CD4-positive, alpha-beta T cell treated with Interleukin-4 for 1 hour (primary cell): Measurements from ENCODE around the gene MORN5.

Experiments used
- DNase-seq, 2 donors: peaks; one replicate each; pipeline ENCODE4 v3.0.0-alpha.2; 2020 to 2022

Gene MORN5

GRCh38 chr9:122125509-122126330 is 34.0 kb upstream of the MORN5 start:
- DNase-seq, result no peak

GRCh38 chr9:122126331-122127261 is 33.1 kb upstream of the MORN5 start:
- DNase-seq, result no peak

- no peak for DNase-seq
Observed at GRCh38 chr9:122127396-122127798, 32.3 kb upstream of the MORN5 start.

DNA sequence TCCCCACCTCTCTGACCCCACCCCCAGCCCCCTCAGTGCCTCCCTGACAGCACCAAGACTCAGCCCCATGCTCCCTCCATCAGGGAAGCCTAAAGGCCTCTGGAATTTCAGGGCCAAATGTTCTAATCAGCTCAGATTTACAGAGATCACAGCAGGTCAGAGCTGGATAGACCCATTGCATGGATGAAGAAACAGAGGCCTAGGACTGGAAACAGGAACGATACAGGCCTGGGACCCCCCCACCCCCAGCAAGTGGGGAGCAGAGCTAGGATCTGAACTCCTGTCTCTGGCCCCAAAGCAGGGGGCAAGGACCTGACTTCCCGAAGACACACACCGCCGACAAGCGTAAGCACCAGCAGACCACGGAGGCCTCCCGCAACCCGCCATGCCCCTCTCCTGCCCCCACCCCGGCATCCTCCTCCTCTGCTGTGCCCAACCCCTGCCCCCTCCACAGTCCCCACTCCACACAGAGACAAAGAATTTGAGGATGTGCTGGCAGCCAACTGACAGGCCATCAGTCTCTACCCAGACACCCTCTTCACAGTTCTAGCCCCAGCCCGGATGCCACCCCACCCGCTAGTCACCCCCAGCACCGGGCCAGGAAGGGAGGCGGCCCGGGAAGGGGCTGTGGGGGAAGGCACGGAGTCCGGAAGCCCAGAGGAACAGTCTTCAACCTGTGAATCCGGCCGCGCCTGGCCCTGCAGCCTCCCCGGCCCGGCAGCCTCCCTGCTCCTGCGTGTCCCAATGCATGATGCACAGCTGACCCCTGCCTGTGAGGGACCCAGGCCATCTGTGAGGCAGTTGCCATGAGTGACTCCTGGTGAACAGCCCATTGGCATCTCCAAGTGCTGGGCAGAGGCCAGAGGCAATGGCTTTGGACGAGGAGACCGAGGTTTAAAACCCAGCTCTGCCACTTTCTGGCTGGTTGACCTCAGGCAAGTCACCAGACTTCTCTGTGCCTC is 31.4 kb upstream of the MORN5 start:
- no peak for DNase-seq

GRCh38 chr9:122128969-122129343 is 30.8 kb upstream of the MORN5 start:
- no peak for DNase-seq

GRCh38 chr9:122129969-122130368 is 29.7 kb upstream of the MORN5 start:
- DNase-seq, result no peak

DNA sequence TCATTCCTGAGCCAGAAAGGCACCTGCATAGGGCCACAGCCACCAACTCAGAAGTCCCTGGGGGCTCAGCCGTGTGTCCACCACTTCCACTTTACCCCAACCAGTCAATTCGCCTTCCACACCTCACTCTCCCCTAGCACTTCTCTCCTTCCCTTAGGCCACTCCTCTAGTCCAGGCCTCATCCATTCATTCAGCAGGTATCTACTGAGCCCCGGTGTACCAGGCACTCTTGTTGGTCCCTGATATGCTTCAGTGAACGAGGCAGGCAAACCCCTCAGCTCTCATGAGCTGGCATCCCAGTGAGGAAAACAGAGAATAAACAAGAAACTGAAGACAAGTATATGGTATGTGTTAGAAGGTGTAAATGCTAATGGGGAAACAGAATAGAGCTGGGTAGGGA is 28.9 kb upstream of the MORN5 start:
- no peak for DNase-seq

- DNase-seq, result no peak
Observed at GRCh38 chr9:122131401-122132001, 28.2 kb upstream of the MORN5 start.

DNA sequence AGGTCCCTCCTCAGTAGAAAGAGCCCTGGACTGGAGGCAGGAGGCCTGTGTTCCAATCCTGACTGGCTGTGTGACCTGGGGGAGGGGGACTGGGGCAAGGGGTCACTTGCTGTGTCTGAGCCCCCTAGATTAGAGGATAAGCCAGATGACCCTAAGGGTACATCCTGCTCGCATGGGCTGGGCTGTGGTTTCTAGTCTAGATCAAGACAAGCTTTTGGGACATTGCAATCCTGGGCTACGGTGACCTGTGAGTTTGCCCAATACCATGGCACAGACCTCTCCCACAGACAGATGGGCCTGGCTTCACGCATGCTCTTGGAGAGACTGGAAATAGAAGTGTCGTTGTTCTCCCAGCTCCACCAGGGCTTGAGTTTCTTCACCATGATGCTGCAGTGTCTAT is 27.2 kb upstream of the MORN5 start:
- no peak for DNase-seq

GRCh38 chr9:122133263-122133983 is 26.3 kb upstream of the MORN5 start:
- DNase-seq, result no peak

DNA sequence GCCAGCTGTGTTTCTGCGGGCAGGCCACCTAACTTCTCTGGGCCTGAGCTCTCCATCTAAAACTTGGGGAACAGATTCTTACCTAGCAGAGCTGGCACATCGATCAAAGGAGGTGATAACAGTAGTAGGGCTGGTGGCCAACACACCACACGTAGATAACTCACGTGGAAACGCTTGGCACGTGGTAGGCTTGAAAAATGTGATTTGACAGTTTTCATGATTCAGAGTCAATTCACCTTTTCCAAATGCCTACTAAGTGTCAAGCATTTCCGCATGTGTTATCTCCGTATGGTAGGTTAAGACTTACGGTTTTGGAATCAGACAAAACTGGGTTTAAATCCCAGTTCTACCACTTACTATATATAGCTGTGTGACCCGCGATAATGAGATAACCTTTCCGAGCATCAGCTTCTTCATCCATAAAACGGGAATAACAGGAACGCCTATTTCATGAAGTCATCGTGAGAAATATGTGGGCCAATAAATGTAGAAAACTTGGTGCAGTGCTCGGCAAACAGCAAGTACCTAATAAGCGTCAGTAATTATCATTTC is 25.6 kb upstream of the MORN5 start:
- no peak for DNase-seq

DNA sequence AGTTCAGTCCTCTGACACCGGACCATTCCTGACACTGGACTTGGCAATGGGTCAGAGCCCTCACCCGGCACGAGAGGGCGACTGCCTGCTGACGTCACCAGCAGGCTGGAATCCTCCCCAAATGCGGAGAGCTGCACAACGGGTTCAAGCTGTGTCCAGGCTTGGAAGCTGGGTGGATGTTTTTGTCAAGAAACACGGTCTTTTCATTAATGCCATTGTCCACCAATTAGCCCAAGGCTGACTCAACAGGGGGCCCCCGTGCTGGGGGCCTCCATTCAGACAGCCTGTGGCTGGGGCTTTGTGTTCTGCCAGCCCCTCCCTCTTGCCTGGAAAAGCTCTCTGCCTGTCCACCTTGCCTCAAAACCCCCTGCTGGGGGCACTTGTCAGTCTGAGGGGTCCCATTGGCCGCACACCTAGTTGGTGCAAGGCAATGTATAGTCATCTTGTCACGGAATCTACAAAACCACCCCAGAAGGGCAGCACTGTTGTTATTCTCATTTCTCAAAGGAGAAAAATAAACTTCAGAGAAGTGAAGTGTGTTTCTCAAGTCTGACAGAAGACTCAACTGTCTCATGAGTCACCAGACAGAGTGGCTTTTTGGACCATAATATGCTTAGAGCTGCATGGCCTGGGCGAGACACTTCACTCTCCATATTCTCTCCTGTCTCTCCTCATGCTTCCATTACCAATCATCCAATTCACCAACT is 24.7 kb upstream of the MORN5 start:
- DNase-seq, result no peak

DNA sequence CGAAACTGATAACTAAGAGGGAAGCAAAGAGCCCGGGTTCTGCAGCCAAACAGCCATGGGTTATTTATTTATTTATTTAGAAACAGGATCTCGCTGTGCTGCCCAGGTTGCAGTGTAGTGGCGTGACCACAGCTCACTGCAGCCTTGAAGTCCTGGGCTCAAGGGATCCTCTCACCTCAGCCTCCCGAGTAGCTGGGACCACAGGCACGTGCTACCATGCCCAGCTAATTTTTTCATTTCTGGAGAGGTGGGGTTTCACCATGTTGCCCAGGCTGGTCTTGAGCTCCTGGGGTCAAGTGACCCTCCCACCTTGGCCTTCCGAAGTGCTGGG is 24.2 kb upstream of the MORN5 start:
- no peak for DNase-seq

- DNase-seq, result no peak
Observed at GRCh38 chr9:122138560-122139268, 21.0 kb upstream of the MORN5 start.

DNA sequence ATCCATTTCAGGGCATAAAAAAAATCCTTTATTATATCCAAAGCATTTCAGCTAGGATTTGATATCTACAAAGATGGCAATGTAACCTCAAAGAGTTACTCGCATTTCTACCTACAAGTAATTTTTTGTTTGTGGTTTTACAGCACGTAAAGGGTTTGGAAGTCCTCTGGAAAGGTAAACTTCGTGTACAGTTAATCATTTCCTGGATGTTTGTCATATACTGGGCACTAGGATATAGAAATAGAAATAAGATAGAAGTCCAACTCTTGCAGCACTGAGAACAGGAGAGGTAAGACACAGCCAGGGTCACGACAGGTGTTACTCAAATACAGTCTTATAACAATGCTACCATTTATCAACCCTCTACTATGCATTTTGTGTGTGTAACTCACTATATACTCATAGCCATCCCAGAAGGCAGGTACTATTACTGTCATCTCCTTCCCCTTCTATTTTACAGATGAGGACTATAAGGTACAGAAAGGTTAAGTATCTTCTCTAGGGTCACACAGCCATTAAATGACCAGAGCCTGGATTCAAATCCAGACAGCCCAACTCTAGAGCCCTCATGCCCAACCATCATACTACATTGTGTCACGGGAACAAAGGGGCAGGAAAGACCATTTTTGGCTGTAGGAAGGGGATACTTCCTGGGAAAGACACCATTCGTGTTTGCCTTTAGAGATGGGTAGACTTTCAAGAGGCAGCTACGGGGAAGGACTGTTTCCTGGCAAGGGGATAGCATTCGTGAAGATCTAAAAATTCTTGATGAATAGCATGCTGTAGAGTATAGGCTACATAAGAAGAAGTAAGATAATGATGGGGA is 19.1 kb upstream of the MORN5 start:
- no peak for DNase-seq

DNA sequence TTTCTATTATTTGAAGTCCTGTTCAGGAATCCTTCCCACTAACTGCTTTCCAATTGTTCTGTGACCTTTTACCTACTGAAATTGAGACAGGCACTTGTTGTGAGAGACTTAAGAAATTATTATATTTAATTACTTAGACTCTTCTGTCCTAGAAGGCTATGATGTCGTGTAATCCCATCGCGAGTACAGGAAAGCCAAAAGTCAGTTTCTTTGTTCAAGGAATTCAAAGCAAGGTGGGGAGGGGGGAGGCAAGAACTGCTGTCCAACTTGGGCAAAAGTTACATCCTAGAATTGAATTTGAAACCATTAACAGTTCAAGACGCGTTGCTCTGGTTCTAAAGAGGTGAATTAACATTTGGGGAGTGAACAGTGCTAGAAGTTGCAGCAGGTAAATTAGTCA is 18.0 kb upstream of the MORN5 start:
- DNase-seq, result no peak

GRCh38 chr9:122143296-122143695 is 16.4 kb upstream of the MORN5 start:
- no peak for DNase-seq

DNA sequence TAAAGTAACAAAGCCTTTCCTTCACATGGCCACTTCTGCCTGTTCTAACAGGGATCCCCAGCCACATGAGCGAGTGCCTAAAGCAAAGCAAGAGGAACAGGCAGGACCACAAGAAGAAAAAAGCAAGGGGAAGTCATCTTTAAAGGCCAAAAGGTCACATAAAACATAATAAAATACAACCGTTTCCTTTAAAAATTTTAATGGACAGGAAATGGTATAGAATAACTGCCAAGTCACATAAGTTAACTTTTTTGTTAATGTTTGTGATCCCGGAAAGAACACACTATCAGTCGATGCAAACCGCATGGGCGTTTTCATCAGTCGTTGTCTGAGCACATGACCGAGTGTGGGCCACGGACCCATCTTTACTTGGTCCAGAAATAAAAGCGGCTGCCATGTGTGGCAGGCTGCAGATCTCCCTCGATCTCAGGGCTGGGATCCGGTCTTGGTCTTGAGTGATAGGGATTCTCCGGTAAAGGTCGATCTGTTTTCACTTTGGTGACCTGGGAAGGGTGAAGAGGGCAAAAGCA is 15.8 kb upstream of the MORN5 start:
- no peak for DNase-seq
